H1 (cell line): ENCODE data around the gene CSRP1. TPM values are rescaled to one million over a fixed set of nuclear protein-coding genes. Genes with fewer than 3 reads are reported as not detected.

Experiments used
- CTCF ChIA-PET: fragments of 300-600 bp; sonication (Branson Sonifier 250); formaldehyde crosslinking; loops from one replicate; lab custom pipeline; 2021; ENCODE audit not compliant: partially characterized antibody; lab: Charles Lee
- POLR2A ChIA-PET: fragments of 300-600 bp; sonication (Branson Sonifier 250); formaldehyde crosslinking; loops from one replicate; lab custom pipeline; 2021; ENCODE audit warnings: inconsistent platforms; ENCODE audit not compliant: partially characterized antibody; lab: Charles Lee
- DNase-seq, 2 experiments: peaks; one replicate each; pipeline versions ENCODE4 v3.0.0 to v3.0.0-alpha.2; 2010 to 2022; ENCODE audit warnings: low spot score in 2 of 2, low read depth in 1 of 2, mixed read lengths in 1 of 2
- FAIRE-seq: peaks from 2 replicates; lab custom pipeline; 2011; peaks lifted over from hg19 to GRCh38; lab: Jason Lieb, UNC
- H2AFZ ChIP-seq: 2 replicates; pipeline ENCODE4 v1.8.1; 2012; ENCODE audit warnings: low read length, inconsistent platforms
- H2AK5ac ChIP-seq: 2 replicates; pipeline ENCODE4 v1.6.1; 2013; ENCODE audit warnings: low read depth, low read length
- H2BK120ac ChIP-seq: replicated peaks from 2 replicates; pipeline ENCODE3; 2013; ENCODE audit warnings: low read depth, low read length, inconsistent platforms
- H2BK12ac ChIP-seq: 2 replicates; pipeline ENCODE4 v1.6.1; 2013; ENCODE audit warnings: low read depth, low read length
- H2BK15ac ChIP-seq: 2 replicates; pipeline ENCODE4 v1.6.1; 2013; ENCODE audit warnings: low read length
- H2BK20ac ChIP-seq: 2 replicates; pipeline ENCODE4 v1.6.1; 2013; ENCODE audit warnings: low read length
- H2BK5ac ChIP-seq: 2 replicates; pipeline ENCODE4 v1.6.1; 2013; ENCODE audit warnings: low read depth, low read length
- H3K14ac ChIP-seq: 2 replicates; pipeline ENCODE4 v1.6.1; 2013; ENCODE audit warnings: inconsistent platforms; ENCODE audit not compliant: insufficient read length
- H3K18ac ChIP-seq: 2 replicates; pipeline ENCODE4 v1.6.1; 2013; ENCODE audit warnings: low read length; ENCODE audit errors: extremely low read depth
- H3K23ac ChIP-seq: 2 replicates; pipeline ENCODE4 v1.6.1; 2013; ENCODE audit warnings: inconsistent platforms; ENCODE audit not compliant: insufficient read length
- H3K23me2 ChIP-seq: 2 replicates; pipeline ENCODE4 v1.6.1; 2013; ENCODE audit warnings: low read depth, low read length
- H3K27ac ChIP-seq: 2 replicates; pipeline ENCODE4 v1.6.1; 2011; ENCODE audit warnings: low read depth, low read length, inconsistent platforms
- H3K27me3 ChIP-seq, 4 experiments: replicated peaks in 1 of 4; 1 replicate in 1 of 4; 2 replicates in 3 of 4; pipeline versions ENCODE4 v1.6.1 to v1.8.1; 2011 to 2013; ENCODE audit warnings: low read length in 3 of 4, mild to moderate bottlenecking in 3 of 4, inconsistent platforms in 2 of 4, mixed read lengths in 2 of 4, moderate library complexity in 1 of 4; ENCODE audit not compliant: control insufficient read depth in 3 of 4, insufficient read depth in 3 of 4; ENCODE audit errors: extremely low read depth in 1 of 4
- H3K36me3 ChIP-seq, 4 experiments: 2 replicates each; pipeline versions ENCODE4 v1.6.1 to v1.8.1; 2011 to 2013; ENCODE audit warnings: mild to moderate bottlenecking in 4 of 4, low read length in 3 of 4, moderate library complexity in 2 of 4, control low read depth in 1 of 4, inconsistent platforms in 1 of 4; ENCODE audit not compliant: insufficient read depth in 4 of 4, control insufficient read depth in 2 of 4
- H3K4ac ChIP-seq: replicated peaks from 2 replicates; pipeline ENCODE3; 2013; ENCODE audit warnings: low read length, low read depth, mixed read lengths, inconsistent platforms; ENCODE audit not compliant: insufficient read length
- H3K4me1 ChIP-seq, 4 experiments: replicated peaks in 1 of 4; 1 replicate in 1 of 4; 2 replicates in 3 of 4; pipeline versions ENCODE4 v1.6.1 to v1.8.1; 2011 to 2013; ENCODE audit warnings: low read length in 3 of 4, inconsistent platforms in 2 of 4, mixed read lengths in 1 of 4; ENCODE audit not compliant: insufficient read depth in 4 of 4, control insufficient read depth in 3 of 4
- H3K4me2 ChIP-seq, 2 experiments: 2 replicates each; pipeline versions ENCODE4 v1.6.1 to v1.8.1; 2011 to 2013; ENCODE audit warnings: low read depth in 2 of 2, low read length in 2 of 2, control low read depth in 1 of 2, inconsistent platforms in 1 of 2, mild to moderate bottlenecking in 1 of 2; ENCODE audit not compliant: insufficient read depth in 1 of 2
- H3K4me3 ChIP-seq, 4 experiments: fragments of 200-600, 300-600 bp in 1 of 4; sonication (generic), shearing (Covaris generic), sonication (Bioruptor Twin) in 1 of 4; 2 replicates each; pipeline versions ENCODE4 v1.5.1 to v1.8.1; 2011 to 2016; ENCODE audit warnings: low read length in 4 of 4, low read depth in 3 of 4, control low read depth in 2 of 4, inconsistent platforms in 2 of 4, mild to moderate bottlenecking in 2 of 4, mixed read lengths in 1 of 4, moderate library complexity in 1 of 4; ENCODE audit not compliant: insufficient read depth in 2 of 4; ENCODE audit errors: extremely low read depth in 1 of 4
- H3K56ac ChIP-seq: replicated peaks from 2 replicates; pipeline ENCODE3; 2013; ENCODE audit warnings: low read depth, mild to moderate bottlenecking, mixed read lengths, low read length, inconsistent platforms; ENCODE audit not compliant: insufficient read length
- H3K79me1 ChIP-seq: 2 replicates; pipeline ENCODE4 v1.6.1; 2013; ENCODE audit warnings: low read depth, low read length, control low read depth
- H3K79me2 ChIP-seq, 2 experiments: 2 replicates each; pipeline versions ENCODE4 v1.6.1 to v1.8.1; 2012 to 2013; ENCODE audit warnings: low read length in 2 of 2, mild to moderate bottlenecking in 2 of 2, inconsistent platforms in 1 of 2; ENCODE audit not compliant: insufficient read depth in 2 of 2, control insufficient read depth in 1 of 2
- H3K9ac ChIP-seq, 4 experiments: replicated peaks in 1 of 4; 1 replicate in 1 of 4; 2 replicates in 3 of 4; pipeline versions ENCODE4 v1.6.1 to v1.8.1; 2011 to 2013; ENCODE audit warnings: low read depth in 3 of 4, low read length in 3 of 4, control low read depth in 2 of 4, mild to moderate bottlenecking in 2 of 4, moderate library complexity in 2 of 4, inconsistent platforms in 1 of 4; ENCODE audit errors: extremely low read depth in 1 of 4
- H3K9me3 ChIP-seq, 2 experiments: 2 replicates each; pipeline versions ENCODE4 v1.6.1 to v1.8.1; 2012 to 2013; ENCODE audit warnings: mild to moderate bottlenecking in 2 of 2, moderate library complexity in 2 of 2, control low read depth in 1 of 2, inconsistent platforms in 1 of 2, low read depth in 1 of 2, low read length in 1 of 2, mixed read lengths in 1 of 2; ENCODE audit not compliant: insufficient read depth in 2 of 2
- H4K20me1 ChIP-seq, 2 experiments: replicated peaks in 1 of 2; 2 replicates each; pipeline versions ENCODE3 to v1.8.1; 2011 to 2013; ENCODE audit warnings: inconsistent platforms in 2 of 2, low read length in 2 of 2, mild to moderate bottlenecking in 1 of 2; ENCODE audit not compliant: insufficient read depth in 2 of 2, control insufficient read depth in 1 of 2
- H4K5ac ChIP-seq: 2 replicates; pipeline ENCODE4 v1.6.1; 2013; ENCODE audit warnings: low read length, low read depth, mixed read lengths, inconsistent platforms; ENCODE audit not compliant: insufficient read length
- H4K8ac ChIP-seq: 2 replicates; pipeline ENCODE4 v1.8.0; 2013; ENCODE audit warnings: mild to moderate bottlenecking, moderate library complexity, low read length, inconsistent platforms; ENCODE audit not compliant: insufficient read depth; ENCODE audit errors: extremely low read depth
- H4K91ac ChIP-seq: replicated peaks from 2 replicates; pipeline ENCODE3; 2013; ENCODE audit warnings: low read length, mixed read lengths, inconsistent platforms; ENCODE audit not compliant: insufficient read length
- CBX5 ChIP-seq: fragments of 300-800, 300-1000 bp; sonication (generic); IDR thresholded peaks from 2 replicates; pipeline ENCODE4 v1.7.1; 2016; ENCODE audit warnings: antibody characterized with exemption, low read length, low read depth
- CEBPB ChIP-seq: IDR thresholded peaks from 2 replicates; pipeline ENCODE4 v1.6.1; 2012; ENCODE audit warnings: low read depth, low read length
- CTBP2 ChIP-seq: IDR thresholded peaks from 2 replicates; pipeline ENCODE4 v1.7.0; 2011; ENCODE audit warnings: borderline replicate concordance, mild to moderate bottlenecking, moderate library complexity, mixed read lengths, low read length; ENCODE audit not compliant: insufficient read depth, insufficient read length
- EGR1 ChIP-seq: IDR thresholded peaks from 2 replicates; pipeline ENCODE4 v1.6.1; 2011; ENCODE audit warnings: low read depth, low read length, borderline replicate concordance
- MAX ChIP-seq: IDR thresholded peaks from 2 replicates; pipeline ENCODE4 v1.6.1; 2012; ENCODE audit warnings: inconsistent platforms
- NRF1 ChIP-seq: IDR thresholded peaks from 2 replicates; pipeline ENCODE4 v1.6.1; 2011; ENCODE audit warnings: mild to moderate bottlenecking, low read depth, low read length, improper control_type of control experiment
- SP2 ChIP-seq: IDR thresholded peaks from 2 replicates; pipeline ENCODE4 v1.6.1; 2012; ENCODE audit warnings: mild to moderate bottlenecking, low read length, inconsistent platforms
- SP4 ChIP-seq: IDR thresholded peaks from 2 replicates; pipeline ENCODE4 v1.6.1; 2012; ENCODE audit warnings: low read length, inconsistent platforms
- WGBS, 2 experiments: shearing (Covaris generic) in 1 of 2; methylation state at CpG; one replicate each; pipeline versions ENCODE4 v1.1.6 to v1.1.7; 2013 to 2015; ENCODE audit warnings: low lambda C conversion rate in 2 of 2, mixed read lengths in 2 of 2, inconsistent platforms in 1 of 2, low coverage in 1 of 2, missing lambda C conversion rate in 1 of 2; ENCODE audit not compliant: insufficient replicate concordance in 2 of 2, insufficient coverage in 1 of 2, insufficient read length in 1 of 2; ENCODE audit errors: extremely low coverage in 1 of 2, missing lambda C conversion rate in 1 of 2; 5-methylcytosine and 5-hydroxymethylcytosine counted together
- polyA plus RNA-seq, 7 experiments: library from polyadenylated mRNA; depleted of rRNA in 3 of 7; stranded (reverse) in 5 of 7; unstranded in 2 of 7; fragments of >200 nt in 5 of 7; fragments of 200-250 nt in 2 of 7; gene quantifications; 1 replicate in 5 of 7; 2 replicates in 1 of 7; 4 replicates in 1 of 7; pipeline versions ENCODE4 v1.2.1 to v1.2.3, GENCODE V29; 2011 to 2013; ENCODE audit warnings: missing spikeins in 2 of 7, mixed read lengths in 2 of 7
- total RNA-seq: library from RNA; stranded (reverse); fragmentation: NEBNext Ultra II Directional; extraction: Animal tissue kit (Norgen Biotek cat#: 25700); gene quantifications from 2 replicates; pipeline ENCODE4 v1.2.1, GENCODE V29; 2021
- TF ChIP-seq, protein P1 (sequence below): IDR thresholded peaks from 2 replicates; pipeline ENCODE4 v1.6.1; 2012; ENCODE audit warnings: low read length, inconsistent platforms

CSRP1 gene
- total and polyA plus RNA-seq, 2 of the 8 experiments (the other 6 are each of a cell fraction or from before 2014, with no cell fraction given) = 14.2 to 22.3 TPM

- Histone ChIP-seq H3K14ac (no peak overlapping the region), H3K18ac (no peak overlapping the region), H3K27ac (no peak overlapping the region), H2BK15ac (no peak overlapping the region), H2AFZ (no peak overlapping the region), H4K91ac (no peak overlapping the region), H3K9ac (no peak overlapping the region), H3K23me2 (peaks cover 14% of the 10 kb centered on the region; the same call in 1 of the 2 replicates), H4K5ac (no peak overlapping the region), H2AK5ac (no peak overlapping the region), H3K9me3 (no peaks in the 10 kb centered on the region), H3K4me3 (no peak overlapping the region), H2BK120ac (no peak overlapping the region), H4K20me1 (no peaks in the 10 kb centered on the region), H3K4ac (no peak overlapping the region), H3K4me1 (peaks cover 2 to 10% (median 6%) of the 10 kb centered on the region in 4 experiments; a peak in 6 of 7 replicates), H3K79me2 (no peaks in the 10 kb centered on the region), H3K36me3 (no peaks in the 10 kb centered on the region), H2BK5ac (no peak overlapping the region), H4K8ac (no peak overlapping the region), H3K56ac (no peak overlapping the region), H2BK20ac (no peak overlapping the region), H3K23ac (no peak overlapping the region), H3K27me3 (peaks cover 2 to 32% (median 29%) of the 10 kb centered on the region in 4 experiments), H3K4me2 (no peak overlapping the region), H2BK12ac (no peak overlapping the region), H3K79me1 (no peaks in the 10 kb centered on the region)
- WGBS, 2 experiments = 84 to 100% methylated on average over 1 to 4 of the region's 4 CpGs
- DNase-seq (no peak), FAIRE-seq (no peak)
- TF ChIP-seq SP2 (no peak), CEBPB (no peak), CTBP2 (no peak), NRF1 (no peak), SP4 (no peak), CBX5 (no peak), MAX (no peak), EGR1 (no peak)
- TF ChIP-seq, protein P1, sequence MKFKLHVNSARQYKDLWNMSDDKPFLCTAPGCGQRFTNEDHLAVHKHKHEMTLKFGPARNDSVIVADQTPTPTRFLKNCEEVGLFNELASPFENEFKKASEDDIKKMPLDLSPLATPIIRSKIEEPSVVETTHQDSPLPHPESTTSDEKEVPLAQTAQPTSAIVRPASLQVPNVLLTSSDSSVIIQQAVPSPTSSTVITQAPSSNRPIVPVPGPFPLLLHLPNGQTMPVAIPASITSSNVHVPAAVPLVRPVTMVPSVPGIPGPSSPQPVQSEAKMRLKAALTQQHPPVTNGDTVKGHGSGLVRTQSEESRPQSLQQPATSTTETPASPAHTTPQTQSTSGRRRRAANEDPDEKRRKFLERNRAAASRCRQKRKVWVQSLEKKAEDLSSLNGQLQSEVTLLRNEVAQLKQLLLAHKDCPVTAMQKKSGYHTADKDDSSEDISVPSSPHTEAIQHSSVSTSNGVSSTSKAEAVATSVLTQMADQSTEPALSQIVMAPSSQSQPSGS = no peak
- ChIA-PET POLR2A (interaction anchor here (0.7 kb wide), 1 partner anchor 418 kb away, joined by 3 read pairs; no protein-coding TSS in a partner anchor), CTCF (interaction anchor here (0.9 to 43.8 kb wide), 10 partner anchors 9 to 167 kb away, joined by 3 to 929 read pairs (median 5); partner anchors contain the start of gene CSRP1)
Observed at GRCh38 chr1:201536558-201536957, 29.6 kb upstream of the CSRP1 start.
